HG02973 (cell line): ENCODE data around the gene SPTSSA.
"Not testable (repeated sequence)": the region's sequence is repeated elsewhere in the genome, so short reads cannot be mapped to it uniquely, and the experiment has no call there.

Experiments
- ATAC-seq: cut with Tn5 transposase; IDR thresholded peaks from one replicate; pipeline ENCODE4 v1.9.1; 2021; ENCODE audit warnings: moderate library complexity; ENCODE audit not compliant: unreplicated experiment

Gene SPTSSA

DNA sequence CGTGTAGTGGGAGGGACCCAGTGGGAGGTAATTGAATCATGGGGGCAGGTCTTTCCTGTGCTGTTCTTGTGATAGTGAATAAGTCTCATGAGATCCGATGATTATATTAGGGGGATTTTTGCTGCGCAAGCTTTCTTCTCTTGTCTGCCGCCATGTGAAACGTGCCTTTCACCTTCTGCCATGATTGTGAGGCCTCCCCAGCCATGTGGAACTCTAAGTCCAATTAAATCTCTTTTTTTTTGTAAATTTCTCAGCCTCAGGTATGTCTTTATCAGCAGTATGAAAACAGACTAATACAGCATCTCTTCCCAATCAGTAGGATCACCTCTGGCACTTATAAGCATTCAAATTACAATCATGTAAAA lies 34.0 kb downstream of the SPTSSA start:
- ATAC-seq: not testable (repeated sequence)

DNA sequence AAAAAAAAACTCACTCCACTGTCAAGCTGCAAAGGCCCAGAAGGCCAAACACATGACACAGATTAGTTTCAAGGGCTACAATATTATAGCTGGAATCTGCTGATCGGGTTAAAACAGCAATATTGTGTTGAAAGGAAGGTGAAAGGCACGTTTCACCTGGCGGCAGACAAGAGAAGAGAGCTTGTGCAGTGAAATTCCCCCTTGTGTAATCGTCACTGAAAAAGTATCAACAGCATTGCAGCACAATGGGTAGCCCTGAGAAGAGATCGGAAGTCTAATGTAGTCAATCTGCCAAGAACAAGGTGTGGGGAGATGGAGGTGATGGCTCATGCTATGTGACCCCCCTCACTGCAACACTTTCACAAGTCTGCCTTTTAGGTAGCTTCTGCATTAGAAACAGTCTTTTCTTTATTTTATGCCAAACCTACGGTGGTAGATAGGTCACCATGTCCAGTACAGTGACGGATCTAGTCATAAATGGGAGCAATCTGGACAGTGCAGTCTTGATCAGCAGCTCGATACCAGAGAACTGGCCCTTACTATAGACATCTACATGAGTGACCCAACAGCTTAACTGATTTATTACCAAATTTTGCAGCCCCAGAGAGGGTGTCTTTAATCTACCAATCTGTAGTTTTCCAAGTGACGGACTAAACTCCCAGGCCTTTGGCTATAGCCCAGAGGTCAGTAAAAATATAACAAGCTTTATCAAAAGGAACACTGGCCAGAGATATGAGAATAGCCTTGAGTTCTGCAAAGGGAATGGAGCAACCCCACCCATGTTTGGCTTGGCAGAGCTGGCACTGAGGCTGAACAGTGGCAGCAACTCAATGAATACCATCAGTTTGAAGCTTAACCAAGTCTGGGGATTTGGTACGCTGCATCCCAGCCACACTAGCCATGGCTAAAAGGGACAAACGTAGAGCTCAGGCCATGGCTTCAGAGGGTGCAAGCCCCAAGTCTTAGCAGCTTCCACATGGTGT lies 35.4 kb downstream of the SPTSSA start:
- ATAC-seq: no peak

DNA sequence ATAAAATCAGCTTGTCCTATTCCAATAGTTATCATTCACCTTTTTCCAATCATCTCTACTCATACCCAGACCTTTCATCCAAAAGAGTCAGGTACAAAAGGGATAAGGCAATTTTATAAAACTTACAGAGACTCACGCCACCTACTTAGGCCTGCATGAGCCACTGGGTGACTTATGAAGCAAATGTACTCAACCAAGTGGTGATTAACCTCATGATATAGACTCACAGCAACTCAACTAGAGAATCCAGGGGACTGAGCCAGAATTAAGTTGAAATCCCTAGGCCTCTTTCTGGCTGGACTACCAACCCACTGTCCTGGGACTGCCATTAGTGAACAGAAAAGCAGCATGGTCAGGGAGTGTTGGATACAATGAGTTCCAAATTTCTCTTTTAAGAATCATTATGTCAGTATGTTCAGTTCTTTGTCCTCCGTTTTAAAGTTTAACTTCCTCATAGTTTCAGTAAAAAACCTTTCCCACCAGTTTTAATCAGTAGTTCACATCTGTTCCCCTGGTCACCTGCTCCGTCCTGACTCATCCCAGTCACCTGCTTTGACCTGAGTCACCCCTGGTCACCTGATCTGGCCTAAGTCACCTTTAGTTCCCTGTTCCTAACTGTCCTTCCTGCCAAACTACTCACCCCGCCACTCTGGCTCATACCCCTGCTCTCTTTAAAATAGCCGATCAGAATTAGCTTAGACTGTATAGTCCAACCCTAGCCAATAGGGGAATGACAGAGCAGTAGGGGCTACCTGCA lies 36.8 kb downstream of the SPTSSA start:
- no peak for ATAC-seq

DNA sequence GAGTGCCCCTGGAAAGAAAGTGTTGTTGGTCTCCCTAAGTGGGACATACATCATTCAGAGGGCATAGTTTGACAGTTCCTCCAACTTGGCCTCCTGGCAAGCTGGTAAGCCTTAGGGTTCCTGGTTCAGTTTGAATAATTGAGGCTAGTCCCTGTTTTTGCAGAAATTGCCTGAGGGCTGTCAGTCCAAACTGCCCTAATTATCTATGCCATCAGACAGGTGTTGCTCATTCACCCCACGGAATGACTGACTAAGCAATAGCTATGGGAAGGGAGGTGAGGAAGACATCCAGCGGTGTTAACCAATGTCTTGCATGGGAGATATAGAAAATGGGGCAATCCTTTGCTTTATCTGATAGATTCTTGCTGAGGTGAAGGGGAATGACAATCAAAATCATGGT lies 37.6 kb downstream of the SPTSSA start:
- ATAC-seq: no peak

DNA sequence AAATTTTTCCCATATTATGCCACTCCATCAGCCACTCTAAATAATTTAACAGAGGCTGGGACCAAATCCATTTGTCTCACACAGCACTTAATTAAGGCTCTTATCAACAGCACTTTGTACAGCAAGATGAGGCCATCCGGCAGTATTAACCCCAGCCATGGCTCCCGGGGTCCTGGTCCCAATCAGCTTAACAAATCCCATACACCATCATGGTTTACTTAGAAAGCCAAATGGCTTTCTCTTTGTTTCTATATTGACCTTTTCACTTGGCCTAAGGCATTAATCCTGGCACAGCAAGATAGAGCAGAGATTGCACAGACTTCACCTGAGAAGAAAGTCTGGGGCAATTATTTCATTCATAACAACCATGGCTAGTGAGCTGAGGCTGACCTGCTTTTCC lies 38.6 kb downstream of the SPTSSA start:
- no peak for ATAC-seq

DNA sequence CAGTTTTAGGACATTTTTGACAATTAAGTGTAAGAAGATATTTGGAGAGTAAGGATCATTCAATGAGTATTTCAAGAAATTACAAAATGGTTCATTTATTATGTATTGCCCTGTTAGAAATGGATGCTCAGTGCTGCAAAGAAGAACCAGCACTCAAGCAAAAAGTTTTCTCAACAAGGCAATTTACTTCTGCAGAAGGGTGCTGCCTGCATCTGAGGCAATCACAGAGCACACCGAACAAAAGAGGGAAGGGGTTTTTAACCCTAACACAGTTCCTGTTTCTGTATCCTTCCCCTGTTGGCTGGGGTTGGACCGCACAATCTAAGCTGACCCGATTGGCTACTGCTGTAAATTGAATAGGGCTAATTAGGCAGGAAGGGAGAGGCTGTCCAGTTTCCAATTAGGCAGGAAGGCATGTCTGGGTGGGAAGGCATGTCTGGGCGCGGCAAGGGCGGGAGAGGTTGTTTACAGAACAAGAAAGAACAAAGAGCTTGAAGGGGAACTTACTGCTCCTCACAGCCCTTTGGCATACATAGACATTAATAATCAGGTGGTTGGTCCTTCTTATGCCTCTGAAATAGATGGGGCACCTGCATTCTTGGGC lies 41.4 kb downstream of the SPTSSA start:
- no peak for ATAC-seq

DNA sequence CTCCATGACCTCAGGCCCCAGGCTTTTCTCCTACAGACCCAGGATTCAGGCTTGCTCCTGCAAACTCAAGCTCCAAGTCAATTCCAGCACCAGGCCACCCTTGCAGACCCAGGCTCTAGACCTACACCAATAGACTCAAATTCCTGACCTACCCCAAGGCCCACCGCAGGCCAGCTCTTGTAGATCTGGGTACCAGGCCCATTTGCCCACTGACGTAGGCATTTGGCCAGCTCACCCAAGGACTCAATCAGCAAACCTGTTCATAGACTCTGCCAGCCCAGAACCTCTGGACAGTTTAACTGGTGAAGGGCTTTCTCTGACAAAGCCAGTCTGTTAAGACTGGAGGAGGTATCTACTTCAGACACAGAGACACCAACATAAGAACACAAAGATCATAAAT lies 52.3 kb downstream of the SPTSSA start:
- ATAC-seq: no peak

DNA sequence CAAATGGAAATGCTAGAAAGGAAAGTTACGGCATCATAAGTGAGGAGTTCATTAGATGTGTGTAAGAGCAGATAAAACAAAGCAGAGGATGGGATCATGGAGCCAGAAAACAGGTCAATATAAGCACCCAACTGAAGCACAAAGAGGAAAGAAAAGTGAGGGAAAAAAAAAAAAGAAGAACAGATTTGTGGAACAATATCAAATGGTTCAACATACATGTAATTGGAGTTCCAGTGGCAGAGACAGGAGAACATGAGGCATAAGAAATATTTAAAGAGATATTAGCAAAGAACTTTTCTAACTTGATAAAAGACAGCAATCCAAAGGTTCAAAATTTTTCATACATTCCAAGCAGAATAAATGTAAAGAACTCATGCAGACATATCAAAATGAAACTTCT lies 54.1 kb downstream of the SPTSSA start:
- no peak for ATAC-seq

DNA sequence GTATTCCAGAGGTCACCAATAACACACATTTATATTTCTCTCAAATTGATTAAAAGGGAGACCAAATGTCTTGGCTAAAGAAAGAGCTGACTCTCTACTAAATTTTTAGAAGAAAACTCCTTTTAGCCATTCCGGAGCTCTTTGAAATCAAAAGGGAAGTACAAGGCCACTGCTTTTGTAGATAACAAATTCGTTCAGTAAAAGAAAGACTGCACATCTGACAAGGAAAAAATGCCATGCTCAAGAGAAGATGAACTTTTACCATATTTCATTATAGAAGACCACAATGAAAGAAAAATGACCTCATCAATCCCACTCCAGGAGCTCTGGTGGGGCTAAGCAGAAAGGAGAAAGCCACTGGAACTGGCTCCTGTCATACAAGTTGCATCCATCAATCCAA lies 57.6 kb downstream of the SPTSSA start:
- no peak for ATAC-seq

DNA sequence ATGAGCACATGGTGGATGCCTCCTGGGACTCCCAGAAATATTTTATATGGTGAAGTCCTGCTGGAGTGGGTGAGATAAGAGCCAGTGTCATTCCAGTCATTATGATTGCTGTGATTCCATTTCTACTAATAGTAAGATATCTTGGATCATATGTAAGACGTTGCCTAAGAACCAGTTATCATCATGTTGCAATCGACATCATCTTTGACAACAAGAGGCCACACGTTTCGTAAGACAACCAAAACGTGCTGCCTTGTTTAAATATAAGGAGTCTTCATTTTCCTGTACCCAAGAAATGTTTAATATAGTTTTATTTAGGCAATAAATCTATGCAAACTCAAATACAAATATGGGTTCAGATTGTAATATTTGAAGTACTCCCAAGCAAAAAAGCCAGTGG lies 58.4 kb downstream of the SPTSSA start:
- no peak for ATAC-seq

DNA sequence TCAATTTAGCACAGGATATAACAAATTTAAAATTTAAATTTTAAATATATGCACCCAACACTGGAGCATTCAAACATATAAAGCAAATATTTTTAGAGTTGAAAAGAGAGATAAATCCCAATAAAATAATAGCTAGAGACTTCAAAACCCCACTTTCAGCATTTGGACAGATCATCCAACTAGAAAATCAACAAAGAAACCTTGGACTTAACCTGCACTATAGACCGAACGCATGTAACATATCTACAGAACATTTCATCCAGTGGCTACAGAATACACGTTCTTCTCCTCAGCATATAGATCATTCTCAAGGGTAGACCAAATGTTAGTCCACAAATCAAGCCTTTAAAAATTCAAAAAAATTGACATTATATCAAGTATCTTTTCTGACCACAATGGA lies 64.0 kb downstream of the SPTSSA start:
- no peak for ATAC-seq

DNA sequence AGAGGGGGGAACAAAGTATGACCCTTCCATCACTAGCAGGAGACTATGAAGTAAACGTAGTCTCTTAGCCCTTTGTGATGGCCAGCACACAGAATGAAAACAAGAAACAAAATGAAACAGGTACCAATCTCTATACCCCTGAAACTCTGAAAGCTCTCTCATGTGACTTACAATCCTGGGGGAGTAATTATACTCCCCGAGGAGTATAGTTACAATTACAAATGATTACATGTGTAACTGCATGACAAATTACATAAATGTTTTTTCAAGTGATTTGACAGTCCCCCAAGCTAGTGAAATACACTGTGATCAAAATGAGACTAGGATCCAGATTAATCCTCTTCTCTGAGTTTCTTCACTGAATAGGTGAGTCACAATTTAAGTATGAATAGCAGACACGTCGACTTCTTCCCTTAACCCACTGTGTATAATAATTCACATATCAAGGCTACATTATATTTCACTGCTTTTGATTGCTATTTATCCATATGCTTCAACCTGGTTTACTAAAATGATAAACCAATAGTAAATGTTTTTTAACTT lies 74.0 kb downstream of the SPTSSA start:
- ATAC-seq: no peak

DNA sequence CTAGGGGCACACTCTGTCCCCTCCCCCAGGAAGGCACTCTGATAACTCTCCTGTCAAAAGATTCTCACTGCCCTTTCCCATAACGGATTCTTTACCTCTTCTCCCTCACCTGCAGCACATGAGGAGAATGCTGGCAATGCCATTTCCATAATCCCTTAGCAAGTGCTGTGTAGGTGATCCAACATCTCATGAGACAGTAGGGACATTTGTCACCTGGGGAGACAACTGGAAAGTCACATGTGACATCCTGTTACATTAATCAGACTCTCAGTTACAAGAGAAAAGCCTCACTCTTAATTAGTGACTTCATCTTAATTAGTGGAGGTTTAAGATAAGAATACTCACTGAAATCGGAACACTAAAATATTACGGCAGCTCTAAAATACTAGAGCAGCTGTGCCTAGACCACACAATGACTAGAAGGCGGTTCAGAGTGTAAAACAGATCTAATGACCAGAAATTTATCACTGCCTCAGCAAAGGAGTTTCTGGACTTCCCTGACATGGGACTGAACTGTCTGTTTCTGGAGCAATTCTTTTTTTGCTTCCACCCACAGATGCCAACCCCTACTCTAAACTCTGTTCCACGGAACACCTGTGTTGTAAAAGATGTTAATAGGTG lies 75.1 kb downstream of the SPTSSA start:
- ATAC-seq: no peak

DNA sequence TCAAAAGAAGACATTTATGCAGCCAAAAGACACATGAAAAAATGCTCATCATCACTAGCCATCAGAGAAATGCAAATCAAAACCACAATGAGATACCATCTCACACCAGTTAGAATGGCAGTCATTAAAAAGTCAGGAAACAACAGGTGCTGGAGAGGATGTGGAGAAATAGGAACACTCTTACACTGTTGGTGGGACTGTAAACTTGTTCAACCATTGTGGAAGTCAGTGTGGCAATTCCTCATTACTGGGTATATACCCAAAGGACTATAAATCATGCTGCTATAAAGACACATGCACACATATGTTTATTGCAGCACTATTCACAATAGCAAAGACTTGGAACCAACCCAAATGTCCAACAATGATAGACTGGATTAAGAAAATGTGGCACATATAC lies 76.2 kb downstream of the SPTSSA start:
- ATAC-seq: not testable (repeated sequence)

DNA sequence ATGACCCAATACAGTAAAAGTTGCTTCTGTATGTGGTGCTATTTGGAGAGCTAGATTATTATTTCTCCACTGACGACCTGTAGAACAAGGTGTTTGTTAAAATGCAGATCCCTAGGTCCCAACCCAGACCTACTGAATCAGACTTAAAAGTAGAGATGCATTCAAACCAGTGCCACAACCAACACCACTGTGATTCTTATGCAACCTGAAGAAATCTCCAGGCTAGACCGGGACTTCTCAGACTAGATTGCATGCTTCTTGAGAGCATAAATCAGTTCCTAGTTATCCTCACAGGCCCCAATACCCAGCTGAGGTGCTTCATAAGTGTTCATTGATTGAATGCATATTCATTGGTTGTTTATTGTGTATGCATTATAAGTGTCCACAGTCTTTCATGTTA lies 78.2 kb downstream of the SPTSSA start:
- ATAC-seq: no peak
